Parathyroid adenoma (tissue), 2 donors: ENCODE results near the gene NFYC.
A peak's percentile ranks its signal among the peaks of the same experiment; 100 is the strongest.

Experiments
- H2AFZ ChIP-seq: fragments of 300-600 bp; sonication (generic); one replicate; pipeline ENCODE4 v1.7.0; 2017; ENCODE audit warnings: antibody characterized with exemption, mild to moderate bottlenecking
- H3K27ac ChIP-seq: fragments of 300-600 bp; sonication (generic); one replicate; pipeline ENCODE4 v1.7.0; 2017
- H3K27me3 ChIP-seq: fragments of 300-600 bp; sonication (generic); one replicate; pipeline ENCODE4 v1.7.0; 2017; ENCODE audit warnings: low read length; ENCODE audit not compliant: control insufficient read depth, insufficient read depth
- H3K36me3 ChIP-seq: fragments of 300-600 bp; sonication (generic); one replicate; pipeline ENCODE4 v1.7.0; 2017; ENCODE audit warnings: low read length; ENCODE audit not compliant: control insufficient read depth, insufficient read depth
- H3K4me1 ChIP-seq: fragments of 300-600 bp; sonication (generic); one replicate; pipeline ENCODE4 v1.7.0; 2017; ENCODE audit warnings: control low read depth
- H3K4me2 ChIP-seq: fragments of 300-600 bp; sonication (generic); one replicate; pipeline ENCODE4 v1.7.0; 2017; ENCODE audit warnings: low read length
- H3K4me3 ChIP-seq: fragments of 300-600 bp; sonication (generic); one replicate; pipeline ENCODE4 v1.7.0; 2017; ENCODE audit warnings: low read depth, low read length
- H3K79me2 ChIP-seq: fragments of 300-600 bp; sonication (generic); one replicate; pipeline ENCODE4 v1.7.0; 2017; ENCODE audit warnings: control low read depth
- H3K9ac ChIP-seq: fragments of 300-600 bp; sonication (generic); one replicate; pipeline ENCODE4 v1.7.0; 2017; ENCODE audit warnings: mild to moderate bottlenecking
- H3K9me3 ChIP-seq: fragments of 300-600 bp; sonication (generic); one replicate; pipeline ENCODE4 v1.7.0; 2017; ENCODE audit warnings: low read length; ENCODE audit not compliant: control insufficient read depth
- TF ChIP-seq, protein P1 (sequence below): fragments of 300-600 bp; sonication (generic); IDR thresholded peaks from one replicate; pipeline ENCODE4 v1.7.0; 2017; ENCODE audit warnings: antibody characterized with exemption, mild to moderate bottlenecking
- donor health status: primary hyperparathyroidism.

NFYC gene

GRCh38 chr1:40748841-40749718 is 57.6 kb downstream of the NFYC start:
- H3K36me3 ChIP-seq = no peaks in the 10 kb centered on the region
- H3K9ac ChIP-seq = no peak overlapping the region
- no peak overlapping the region for H2AFZ ChIP-seq
- TF ChIP-seq, protein P1, sequence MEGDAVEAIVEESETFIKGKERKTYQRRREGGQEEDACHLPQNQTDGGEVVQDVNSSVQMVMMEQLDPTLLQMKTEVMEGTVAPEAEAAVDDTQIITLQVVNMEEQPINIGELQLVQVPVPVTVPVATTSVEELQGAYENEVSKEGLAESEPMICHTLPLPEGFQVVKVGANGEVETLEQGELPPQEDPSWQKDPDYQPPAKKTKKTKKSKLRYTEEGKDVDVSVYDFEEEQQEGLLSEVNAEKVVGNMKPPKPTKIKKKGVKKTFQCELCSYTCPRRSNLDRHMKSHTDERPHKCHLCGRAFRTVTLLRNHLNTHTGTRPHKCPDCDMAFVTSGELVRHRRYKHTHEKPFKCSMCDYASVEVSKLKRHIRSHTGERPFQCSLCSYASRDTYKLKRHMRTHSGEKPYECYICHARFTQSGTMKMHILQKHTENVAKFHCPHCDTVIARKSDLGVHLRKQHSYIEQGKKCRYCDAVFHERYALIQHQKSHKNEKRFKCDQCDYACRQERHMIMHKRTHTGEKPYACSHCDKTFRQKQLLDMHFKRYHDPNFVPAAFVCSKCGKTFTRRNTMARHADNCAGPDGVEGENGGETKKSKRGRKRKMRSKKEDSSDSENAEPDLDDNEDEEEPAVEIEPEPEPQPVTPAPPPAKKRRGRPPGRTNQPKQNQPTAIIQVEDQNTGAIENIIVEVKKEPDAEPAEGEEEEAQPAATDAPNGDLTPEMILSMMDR = no peak
- H3K4me3 ChIP-seq = peak overlapping the region; percentile 41
- peak overlapping the region; percentile 56 for H3K4me2 ChIP-seq
- H3K27me3 ChIP-seq = no peaks in the 10 kb centered on the region
- no peaks in the 10 kb centered on the region for H3K9me3 ChIP-seq
- peaks cover 4% of the 10 kb centered on the region for H3K4me1 ChIP-seq
- no peaks in the 10 kb centered on the region for H3K79me2 ChIP-seq
- H3K27ac ChIP-seq = no peak overlapping the region

GRCh38 chr1:40749817-40750216 is 58.3 kb downstream of the NFYC start:
- no peak overlapping the region for H3K27ac ChIP-seq
- H3K4me3 ChIP-seq = peak overlapping the region; percentile 41
- TF ChIP-seq, protein P1 = no peak
- H3K4me1 ChIP-seq = peaks cover 4% of the 10 kb centered on the region
- no peaks in the 10 kb centered on the region for H3K36me3 ChIP-seq
- peak overlapping the region; percentile 56 for H3K4me2 ChIP-seq
- no peak overlapping the region for H2AFZ ChIP-seq
- H3K79me2 ChIP-seq = peaks cover 3% of the 10 kb centered on the region
- H3K9me3 ChIP-seq = no peaks in the 10 kb centered on the region
- H3K9ac ChIP-seq = no peak overlapping the region
- no peaks in the 10 kb centered on the region for H3K27me3 ChIP-seq

DNA sequence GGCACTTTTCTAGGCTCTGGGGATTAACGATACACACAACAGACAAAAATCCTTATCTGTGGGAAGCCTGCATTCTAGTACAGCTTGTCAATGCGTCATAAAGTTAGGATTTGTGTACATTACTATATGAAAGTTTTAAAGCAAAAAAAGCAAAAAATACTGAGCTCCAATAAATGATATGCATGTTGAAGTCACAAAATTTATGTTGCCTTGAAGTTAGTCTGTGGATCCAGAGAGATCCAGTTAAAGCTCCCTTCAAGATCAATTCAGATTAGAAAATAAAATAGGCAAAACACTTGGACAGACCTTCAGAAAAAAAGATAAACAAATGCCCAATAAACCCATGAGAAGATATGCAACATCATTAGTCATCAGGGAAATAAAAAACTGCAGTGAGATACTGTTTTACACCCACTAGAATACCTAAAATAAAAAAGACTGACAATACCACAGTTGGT is 59.0 kb downstream of the NFYC start:
- H3K27ac ChIP-seq = no peak overlapping the region
- H3K4me3 ChIP-seq = no peak overlapping the region
- H3K4me1 ChIP-seq = peaks cover 4% of the 10 kb centered on the region
- no peaks in the 10 kb centered on the region for H3K36me3 ChIP-seq
- TF ChIP-seq, protein P1 = no peak
- no peaks in the 10 kb centered on the region for H3K27me3 ChIP-seq
- peaks cover 3% of the 10 kb centered on the region for H3K79me2 ChIP-seq
- no peaks in the 10 kb centered on the region for H3K9me3 ChIP-seq
- H3K4me2 ChIP-seq = peak overlapping the region; percentile 36
- H3K9ac ChIP-seq = no peak overlapping the region
- H2AFZ ChIP-seq = no peak overlapping the region

- H2AFZ ChIP-seq = no peak overlapping the region
Observed at GRCh38 chr1:40751802-40752201, 60.3 kb downstream of the NFYC start.

More at GRCh38 chr1:40751802-40752201, 60.3 kb downstream of the NFYC start:
- Histone ChIP-seq H3K9ac (no peak overlapping the region), H3K27ac (no peak overlapping the region), H3K79me2 (peaks cover 3% of the 10 kb centered on the region), H3K9me3 (no peaks in the 10 kb centered on the region), H3K4me2 (no peak overlapping the region), H3K27me3 (no peaks in the 10 kb centered on the region), H3K36me3 (no peaks in the 10 kb centered on the region), H3K4me3 (no peak overlapping the region), H3K4me1 (peaks cover 4% of the 10 kb centered on the region)
- TF ChIP-seq, protein P1 = no peak
